Kidney (tissue), 14 donors: ENCODE measurements around the gene EGFR. TPM values are rescaled to one million over a fixed set of nuclear protein-coding genes. Genes with fewer than 3 reads are reported as not detected.

Experiments
- DNase-seq, 5 donors: peaks; one replicate each; pipeline ENCODE4 v3.0.0-alpha.2; 2013 to 2020
- FAIRE-seq: peaks from 2 replicates; lab custom pipeline; 2012; peaks lifted over from hg19 to GRCh38; lab: Jason Lieb, UNC
- H3K27ac ChIP-seq, 2 donors: one replicate each; pipeline ENCODE4 v1.7.0; 2013; ENCODE audit warnings: low read depth in 2 of 2, low read length in 2 of 2, inconsistent platforms in 1 of 2
- H3K27me3 ChIP-seq: one replicate; pipeline ENCODE4 v1.7.1; 2013; ENCODE audit warnings: low read length, inconsistent platforms; ENCODE audit not compliant: control insufficient read depth, insufficient read depth
- H3K36me3 ChIP-seq, 3 donors: one replicate each; pipeline versions ENCODE4 v1.7.0 to v1.7.1; 2013; ENCODE audit warnings: low read length in 3 of 3, control low read depth in 1 of 3, inconsistent platforms in 1 of 3; ENCODE audit not compliant: insufficient read depth in 3 of 3, control insufficient read depth in 2 of 3
- H3K4me1 ChIP-seq, 3 donors: one replicate each; pipeline versions ENCODE4 v1.7.0 to v1.7.1; 2013; ENCODE audit warnings: low read length in 3 of 3, inconsistent platforms in 1 of 3, low read depth in 1 of 3; ENCODE audit not compliant: control insufficient read depth in 2 of 3, insufficient read depth in 2 of 3
- H3K4me3 ChIP-seq, 3 donors: one replicate each; pipeline versions ENCODE4 v1.7.0 to v1.8.1; 2013; ENCODE audit warnings: low read length in 3 of 3, control low read depth in 1 of 3, inconsistent platforms in 1 of 3
- H3K9ac ChIP-seq, 3 donors: one replicate each; pipeline versions ENCODE4 v1.7.0 to v1.7.1; 2013; ENCODE audit warnings: low read length in 3 of 3, control low read depth in 1 of 3, inconsistent platforms in 1 of 3
- H3K9me3 ChIP-seq, 3 donors: one replicate each; pipeline versions ENCODE4 v1.7.0 to v1.7.1; 2013; ENCODE audit warnings: low read length in 3 of 3, control low read depth in 1 of 3, inconsistent platforms in 1 of 3; ENCODE audit not compliant: control insufficient read depth in 2 of 3, insufficient read depth in 1 of 3
- CTCF ChIP-seq: IDR thresholded peaks from 3 replicates; pipeline ENCODE4 v1.5.1; 2012; ENCODE audit warnings: mild to moderate bottlenecking, moderate library complexity, borderline replicate concordance; ENCODE audit not compliant: insufficient read depth; ENCODE audit errors: extremely low read depth
- intact Hi-C: fragments of 100-400 bp; cut with DNase I; formaldehyde crosslinking; loops from one replicate; pipeline ENCODE4 v1.11.1; 2022
- polyA plus RNA-seq: library from polyadenylated mRNA; stranded (reverse); fragments of 350-450 nt; fragmentation: Illumina TruSeq; extraction: RNeasy Lipid Tissue Mini Kit (QIAGEN cat#74804); gene quantifications from one replicate; pipeline ENCODE4 v1.2.3, GENCODE V29; 2014; ENCODE audit warnings: low read depth, low replicate concordance; ENCODE audit not compliant: insufficient read depth
- total RNA-seq: library from RNA; stranded (reverse); fragmentation: NEBNext Ultra II Directional; extraction: Animal tissue kit (Norgen Biotek cat#: 25700); gene quantifications from one replicate; pipeline ENCODE4 v1.2.1, GENCODE V29; 2021
- donor health status: control.
- donor health status: control.
- donor health status: control.
- donor health status: control.
- donor health status: control.
- donor health status: DM: yes; HTN: yes; CAD: no.
- donor health status: Normal renal cell carcinoma (clear cell type).

Gene EGFR
- total and polyA plus RNA-seq, 2 donors from 2014 or later, result 5.9 to 61.3 TPM

GRCh38 chr7:55118426-55118825 lies 99.6 kb downstream of the EGFR start:
- intact Hi-C loops, result no loop called here
- Histone ChIP-seq H3K9ac (no peak overlapping the region), H3K4me1 (no peaks in the 10 kb centered on the region), H3K9me3 (no peaks in the 10 kb centered on the region), H3K36me3 (no peaks in the 10 kb centered on the region), H3K4me3 (no peak overlapping the region), H3K27me3 (no peaks in the 10 kb centered on the region), H3K27ac (no peak overlapping the region)
- DNase-seq (no peak), FAIRE-seq (no peak)
- no peak for TF ChIP-seq CTCF

- Histone ChIP-seq H3K4me1 (no peaks in the 10 kb centered on the region), H3K9ac (no peak overlapping the region), H3K9me3 (no peaks in the 10 kb centered on the region), H3K27me3 (no peaks in the 10 kb centered on the region), H3K27ac (no peak overlapping the region), H3K36me3 (no peaks in the 10 kb centered on the region), H3K4me3 (no peak overlapping the region)
- no peak for DNase-seq
- intact Hi-C loops, result no loop called here
- FAIRE-seq, result no peak
- TF ChIP-seq CTCF, result no peak
These were observed 100.8 kb downstream of the EGFR start for GRCh38 chr7:55119571-55119970.

GRCh38 chr7:55120074-55120473 lies 101.3 kb downstream of the EGFR start:
- FAIRE-seq (no peak), DNase-seq (no peak)
- H3K27me3 ChIP-seq, result no peaks in the 10 kb centered on the region
- H3K9ac ChIP-seq, result no peak overlapping the region
- no peaks in the 10 kb centered on the region for H3K9me3 ChIP-seq
- no peak overlapping the region for H3K27ac ChIP-seq
- H3K36me3 ChIP-seq, result no peaks in the 10 kb centered on the region
- no peaks in the 10 kb centered on the region for H3K4me1 ChIP-seq
- intact Hi-C loops, result no loop called here
- no peak overlapping the region for H3K4me3 ChIP-seq
- no peak for TF ChIP-seq CTCF
